OCI-LY7 (cell line): ENCODE data around the gene NSRP1. TPM values are rescaled to one million over a fixed set of nuclear protein-coding genes. Genes with fewer than 3 reads are reported as not detected.

Source experiments
- BruUV-seq: library from RNA; stranded (reverse); fragments of 400-500 nt; replicated peaks from 2 replicates; lab custom pipeline; 2021; lab: Mats Ljungman, UMichigan
- CTCF ChIA-PET: fragments of 300-600 bp; sonication (Branson Sonifier 250); formaldehyde crosslinking; loops from one replicate; lab custom pipeline; 2022; ENCODE audit warnings: antibody characterized with exemption; ENCODE audit not compliant: unreplicated experiment; lab: Charles Lee
- POLR2A ChIA-PET: fragments of 300-600 bp; sonication (Branson Sonifier 250); formaldehyde crosslinking; loops from one replicate; lab custom pipeline; 2022; ENCODE audit warnings: antibody characterized with exemption; lab: Charles Lee
- DNase-seq: peaks from one replicate; pipeline ENCODE4 v3.0.0-alpha.2; 2015; ENCODE audit warnings: low spot score
- H2AFZ ChIP-seq: fragments of 200-600 bp; sonication (generic), shearing (Covaris generic); 2 replicates; pipeline ENCODE4 v1.6.1; 2014; ENCODE audit warnings: mild to moderate bottlenecking, antibody characterized with exemption, low read length, moderate library complexity
- H3K27ac ChIP-seq: fragments of 200-600 bp; sonication (generic); 2 replicates; pipeline ENCODE4 v1.5.1; 2014; ENCODE audit warnings: mixed run types, low read depth, mild to moderate bottlenecking, moderate library complexity, low read length, inconsistent platforms; ENCODE audit not compliant: poor library complexity, severe bottlenecking
- H3K36me3 ChIP-seq: fragments of 200-600 bp; sonication (generic); 2 replicates; pipeline ENCODE4 v1.6.1; 2014; ENCODE audit warnings: mild to moderate bottlenecking, antibody characterized with exemption, low read length, moderate library complexity, mixed read lengths; ENCODE audit not compliant: insufficient read depth
- H3K4me1 ChIP-seq: fragments of 200-600 bp; sonication (generic); 2 replicates; pipeline ENCODE4 v1.5.1; 2014; ENCODE audit warnings: mild to moderate bottlenecking, low read length; ENCODE audit not compliant: insufficient read depth, poor library complexity, severe bottlenecking
- H3K4me2 ChIP-seq: fragments of 200-600 bp; sonication (generic); 2 replicates; pipeline ENCODE4 v1.6.1; 2014; ENCODE audit warnings: mild to moderate bottlenecking, low read length
- H3K4me3 ChIP-seq: fragments of 200-600 bp; sonication (generic); 2 replicates; pipeline ENCODE4 v1.5.1; 2014; ENCODE audit warnings: mild to moderate bottlenecking, low read depth, low read length; ENCODE audit not compliant: poor library complexity, severe bottlenecking
- H3K79me2 ChIP-seq: fragments of 200-600 bp; sonication (generic); 2 replicates; pipeline ENCODE4 v1.6.1; 2016; ENCODE audit warnings: low read depth, mild to moderate bottlenecking, low read length, moderate library complexity, mixed read lengths; ENCODE audit not compliant: insufficient read depth
- H3K9me2 ChIP-seq: fragments of 200-600 bp; sonication (generic); 2 replicates; pipeline ENCODE4 v1.6.1; 2016; ENCODE audit warnings: mild to moderate bottlenecking, low read length, mixed read lengths; ENCODE audit not compliant: insufficient read depth
- H3K9me3 ChIP-seq: fragments of 200-600 bp; sonication (generic); 2 replicates; pipeline ENCODE4 v1.6.1; 2014; ENCODE audit warnings: mild to moderate bottlenecking, mixed run types, low read length, mixed read lengths
- H4K20me1 ChIP-seq: fragments of 200-600 bp; sonication (generic); 2 replicates; pipeline ENCODE4 v1.6.1; 2014; ENCODE audit warnings: mild to moderate bottlenecking, antibody characterized with exemption, low read length, moderate library complexity, mixed read lengths; ENCODE audit not compliant: insufficient read depth
- CTCF ChIP-seq: fragments of 200-600 bp; sonication (generic); conservative IDR thresholded peaks from 2 replicates; pipeline ENCODE4 v1.5.1; 2014; ENCODE audit warnings: mild to moderate bottlenecking, antibody characterized with exemption, low read length, moderate library complexity, mixed read lengths
- EZH2phosphoT487 ChIP-seq: fragments of 200-600 bp; sonication (generic); IDR thresholded peaks from 2 replicates; pipeline ENCODE4 v1.6.1; 2018; ENCODE audit warnings: low read depth, borderline replicate concordance, mild to moderate bottlenecking, mixed run types, antibody characterized with exemption, low read length, moderate library complexity, mixed read lengths
- intact Hi-C: fragments of 100-400 bp; cut with micrococcal nuclease; formaldehyde crosslinking; loops from one replicate; pipeline ENCODE4 v1.10.0; 2022; ENCODE audit not compliant: unreplicated experiment
- total RNA-seq, 2 experiments: library from RNA; depleted of rRNA in 1 of 2; stranded (reverse); fragments of >200 nt in 1 of 2; shearing (Covaris generic) in 1 of 2; gene quantifications; 2 replicates each; pipeline ENCODE4 v1.2.3, GENCODE V29; 2014 to 2022

The NSRP1 gene
- total RNA-seq, 2 experiments from 2014 or later: 18.6 to 44.1 TPM

- Histone ChIP-seq H3K79me2 (peaks cover 97% of the 10 kb centered on the region), H3K4me3 (no peak overlapping the region), H3K36me3 (peaks cover 94% of the 10 kb centered on the region), H3K9me3 (no peaks in the 10 kb centered on the region), H2AFZ (no peak overlapping the region), H3K4me1 (peaks cover 19% of the 10 kb centered on the region), H3K9me2 (no peaks in the 10 kb centered on the region), H3K4me2 (no peak overlapping the region), H3K27ac (no peak overlapping the region), H4K20me1 (peaks cover 18% of the 10 kb centered on the region; the same call in 1 of the 2 replicates)
- CTCF ChIA-PET: interaction anchor here (0.9 kb wide), 1 partner anchor 212 kb away, joined by 3 read pairs; no protein-coding TSS in a partner anchor
- TF ChIP-seq CTCF (no peak), EZH2phosphoT487 (no peak)
- BruUV-seq: no TSS peak
- intact Hi-C loops: no loop called here
- POLR2A ChIA-PET: interaction anchor here (0.5 to 1.2 kb wide), 2 partner anchors 11 to 181 kb away, joined by 3 to 4 read pairs; no protein-coding TSS in a partner anchor
- DNase-seq: no peak
Measured at GRCh38 chr17:30124273-30124796, 7.7 kb downstream of the NSRP1 start.

- Histone ChIP-seq H4K20me1 (peaks cover 11% of the 10 kb centered on the region; the same call in 1 of the 2 replicates), H3K4me3 (no peak overlapping the region), H3K27ac (no peak overlapping the region), H2AFZ (no peak overlapping the region), H3K9me2 (no peaks in the 10 kb centered on the region), H3K9me3 (no peaks in the 10 kb centered on the region), H3K36me3 (peaks cover 96% of the 10 kb centered on the region), H3K79me2 (peaks cover 75% of the 10 kb centered on the region), H3K4me2 (no peak overlapping the region), H3K4me1 (no peaks in the 10 kb centered on the region)
- TF ChIP-seq CTCF (no peak), EZH2phosphoT487 (no peak)
- no peak for DNase-seq
- CTCF ChIA-PET: no interaction called here
- BruUV-seq: no TSS peak
- POLR2A ChIA-PET: interaction anchor here (0.6 to 1.1 kb wide), 2 partner anchors 13 to 1156 kb away, joined by 3 to 4 read pairs; no protein-coding TSS in a partner anchor
- intact Hi-C loops: no loop called here
Measured at GRCh38 chr17:30130121-30130520, 13.5 kb downstream of the NSRP1 start.

- BruUV-seq: no TSS peak
- peaks cover 63% of the 10 kb centered on the region for H3K79me2 ChIP-seq
Measured at GRCh38 chr17:30132615-30133014, 16.0 kb downstream of the NSRP1 start.

More at GRCh38 chr17:30132615-30133014, 16.0 kb downstream of the NSRP1 start:
- Histone ChIP-seq H3K4me1 (no peaks in the 10 kb centered on the region), H3K4me2 (no peak overlapping the region), H3K4me3 (no peak overlapping the region), H3K9me2 (no peaks in the 10 kb centered on the region), H3K27ac (no peak overlapping the region), H3K36me3 (peaks cover 92% of the 10 kb centered on the region), H2AFZ (no peak overlapping the region), H4K20me1 (no peaks in the 10 kb centered on the region), H3K9me3 (no peaks in the 10 kb centered on the region)
- DNase-seq: no peak
- TF ChIP-seq EZH2phosphoT487 (no peak), CTCF (no peak)
- POLR2A ChIA-PET: interaction anchor here (0.7 kb wide), 1 partner anchor 19 kb away, joined by 8 read pairs; no protein-coding TSS in a partner anchor
- intact Hi-C loops: no loop called here
- CTCF ChIA-PET: no interaction called here
